ENCODE data around the gene TNFSF4.
A peak's percentile ranks its signal among the peaks of the same experiment; 100 is the strongest.

Gene TNFSF4

DNA sequence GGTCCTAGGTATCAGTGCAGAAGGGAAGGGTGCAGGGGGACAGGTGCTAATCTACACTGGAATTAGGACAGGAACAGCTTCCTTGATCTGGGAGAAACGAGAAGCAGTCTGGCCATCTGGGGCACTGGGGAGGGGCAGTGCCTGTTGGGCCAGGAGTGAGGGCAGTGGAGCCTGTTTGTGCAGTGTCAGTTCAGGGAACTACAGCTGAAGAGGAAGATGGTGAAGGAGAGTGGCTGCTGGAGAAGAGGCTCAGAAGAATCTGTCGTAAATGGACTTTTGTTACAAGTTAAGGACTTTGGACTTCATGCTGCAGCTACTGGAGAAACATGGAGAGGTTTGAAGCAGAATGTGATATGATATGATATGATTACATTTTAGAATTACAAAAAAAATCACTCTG is 3.2 kb upstream of the TNFSF4 start:
- no peak for DNase-seq

GRCh38 chr1:173208868-173209267 is 1.7 kb upstream of the TNFSF4 start:
- DNase-seq = no peak

DNA sequence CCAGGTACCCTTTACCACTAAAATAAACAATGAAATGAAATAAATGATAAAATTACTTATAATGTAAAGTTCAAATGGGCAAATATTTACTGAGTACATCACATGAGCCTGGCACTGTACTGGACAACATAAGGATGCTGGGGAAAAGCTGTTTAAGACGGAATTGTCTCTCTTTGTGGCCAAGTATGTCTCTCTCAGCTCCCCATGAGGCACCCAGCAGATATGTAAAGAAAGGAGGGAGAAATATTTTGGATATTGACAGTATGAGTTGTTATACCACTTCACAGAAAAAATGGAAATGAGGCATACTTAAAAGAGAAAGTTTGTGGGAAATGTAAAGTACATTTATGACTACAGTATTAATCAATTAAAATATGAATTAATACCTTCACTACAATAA is 1.0 kb upstream of the TNFSF4 start:
- no peak for DNase-seq

GRCh38 chr1:173205146-173206051 is 1.7 kb downstream of the TNFSF4 start:
- DNase-seq = peak; percentile 57

DNA sequence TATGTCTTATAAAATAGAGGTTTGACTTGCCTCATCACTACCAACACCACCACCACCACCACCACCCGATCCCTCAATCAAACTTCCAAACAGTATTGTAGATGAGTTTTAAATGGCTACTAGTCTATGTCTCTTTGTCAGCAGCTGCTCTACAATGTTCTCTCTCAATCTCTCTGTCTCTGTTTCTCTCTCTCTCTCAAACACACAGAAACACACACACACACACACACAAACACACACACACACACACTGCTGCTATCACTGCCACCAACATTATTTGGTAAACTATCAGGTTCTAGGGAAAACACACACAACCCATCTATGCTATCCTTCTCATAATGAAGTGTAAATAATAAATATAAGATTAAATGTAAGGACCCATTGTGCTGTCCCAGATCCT is 2.4 kb downstream of the TNFSF4 start:
- DNase-seq = no peak

DNA sequence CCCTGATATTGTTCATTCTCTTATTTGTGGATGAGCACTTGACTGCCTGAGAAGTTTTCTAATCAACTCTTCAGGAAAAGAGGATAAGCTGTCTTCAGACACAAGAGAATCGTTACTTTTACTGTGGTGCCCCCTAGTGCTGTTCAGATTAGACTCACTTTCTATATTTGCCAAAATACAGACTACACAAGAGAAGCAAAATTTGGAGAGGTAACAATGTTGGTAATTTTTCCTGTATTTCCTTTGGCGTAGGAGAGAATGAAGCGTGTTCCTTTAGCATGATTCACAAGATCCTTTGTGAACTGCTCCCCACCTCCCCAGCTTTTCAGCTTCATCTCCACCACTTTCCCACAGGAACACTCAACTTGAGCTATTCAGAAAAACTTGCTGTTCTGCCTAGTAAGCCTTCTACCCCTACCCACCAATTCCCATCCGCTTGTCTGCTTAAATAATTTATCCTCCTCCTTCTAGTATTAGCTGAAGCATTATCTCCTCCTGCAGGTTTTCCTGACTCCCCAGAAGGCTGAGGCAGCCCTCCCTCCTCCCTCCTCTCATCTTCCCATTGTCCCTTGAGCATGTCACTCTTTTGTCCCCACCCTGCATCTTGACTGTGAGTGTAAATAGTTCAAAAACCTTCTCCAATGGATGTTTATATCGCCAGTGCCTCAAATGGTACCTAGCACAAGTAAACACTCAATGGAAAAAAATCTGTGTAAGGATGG is 4.5 kb downstream of the TNFSF4 start:
- peak; percentile 14 for DNase-seq

- DNase-seq = no peak
Measured at GRCh38 chr1:173201969-173202368, 5.2 kb downstream of the TNFSF4 start.

DNA sequence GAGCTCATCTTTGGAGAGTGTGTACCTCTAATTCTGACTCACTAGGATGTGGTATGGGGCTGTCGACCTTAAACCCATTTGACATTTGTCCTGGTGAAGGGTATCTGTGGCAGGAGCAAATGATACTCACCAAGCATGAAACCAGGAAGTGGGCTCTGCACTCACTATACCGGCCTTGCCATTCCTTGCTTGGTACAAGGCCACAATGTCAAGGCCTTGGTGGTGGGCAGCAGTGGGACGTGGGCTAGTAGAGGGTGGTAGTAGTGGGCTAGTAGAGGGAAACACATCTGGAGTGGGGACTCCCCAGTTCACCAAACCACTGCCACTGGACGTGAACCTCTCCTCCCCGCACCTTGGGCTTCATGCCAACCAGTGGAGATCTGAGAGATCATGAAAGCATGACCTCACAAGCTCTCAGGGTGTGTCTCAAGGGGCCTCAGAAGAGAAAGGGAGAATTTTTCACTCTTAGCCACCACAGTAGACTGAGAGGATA is 11.5 kb downstream of the TNFSF4 start:
- no peak for DNase-seq

- no peak for DNase-seq
Measured at GRCh38 chr1:173193639-173194038, 13.5 kb downstream of the TNFSF4 start.

- DNase-seq = no peak
Measured at GRCh38 chr1:173191011-173191705, 16.0 kb downstream of the TNFSF4 start.

DNA sequence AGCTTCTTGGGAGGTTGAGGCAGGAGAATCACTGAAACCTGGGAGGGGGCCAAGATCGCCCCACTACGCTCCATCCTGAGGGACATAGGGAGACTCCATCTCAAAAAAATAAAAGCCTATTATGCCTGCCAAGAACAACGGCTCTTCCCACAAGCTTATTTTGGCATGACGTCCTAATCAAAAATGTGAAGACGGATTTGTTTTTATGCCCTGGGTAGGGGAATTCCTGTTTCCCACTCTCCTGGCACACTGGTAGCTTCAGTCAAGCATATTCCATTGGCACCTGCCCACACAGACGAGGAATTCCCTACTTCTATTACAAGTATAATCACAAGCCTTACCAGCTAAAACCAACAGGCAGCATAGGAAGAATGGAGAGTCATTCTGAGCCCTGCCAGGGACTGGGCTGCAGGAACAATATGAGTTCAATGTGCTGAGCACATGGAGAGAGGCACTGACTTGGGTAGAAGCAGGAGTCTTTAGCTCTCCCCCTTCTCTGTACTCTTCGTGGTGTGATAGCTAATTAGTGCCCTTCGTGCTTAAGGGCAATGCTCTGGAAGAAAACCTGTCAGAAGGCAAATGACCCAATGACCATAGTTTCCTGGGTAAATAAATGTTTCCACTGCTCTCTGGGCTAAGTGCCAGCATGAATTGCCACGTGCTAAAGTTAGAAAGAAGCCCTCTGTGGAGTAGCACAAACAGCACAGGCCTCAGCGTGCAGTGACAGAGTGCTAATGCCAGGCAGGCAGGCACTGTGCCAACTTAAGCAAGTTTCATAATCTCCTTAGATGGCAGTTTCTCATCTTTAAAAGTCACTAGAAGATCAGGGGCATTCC is 16.8 kb downstream of the TNFSF4 start:
- no peak for DNase-seq

DNA sequence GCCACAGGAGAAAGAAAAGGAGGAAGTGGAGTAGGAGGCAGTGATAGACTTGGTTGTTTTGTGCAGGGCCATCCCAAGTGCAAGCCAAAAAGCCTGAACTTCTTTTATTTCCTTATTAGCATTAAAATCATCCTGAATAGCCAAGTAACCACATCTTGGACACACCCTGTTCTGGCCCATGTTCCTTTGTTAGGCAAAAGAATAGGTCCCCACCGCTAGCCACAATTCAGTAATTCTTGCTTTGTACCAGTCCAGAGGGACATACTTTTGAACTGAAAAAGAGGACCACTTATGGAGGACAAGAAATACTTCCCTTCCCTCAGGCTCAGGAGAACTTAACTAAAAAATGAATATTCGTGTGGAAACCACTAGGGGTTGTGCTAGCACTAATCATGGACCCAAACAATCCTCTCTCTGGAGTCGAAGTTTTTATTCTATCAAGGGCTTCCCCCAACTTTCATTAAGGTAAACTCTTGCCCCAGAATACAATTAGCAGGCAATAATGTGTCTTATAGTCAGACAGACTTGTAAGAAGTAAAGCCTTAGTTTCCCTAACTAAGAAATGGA is 19.4 kb downstream of the TNFSF4 start:
- no peak for DNase-seq

DNA sequence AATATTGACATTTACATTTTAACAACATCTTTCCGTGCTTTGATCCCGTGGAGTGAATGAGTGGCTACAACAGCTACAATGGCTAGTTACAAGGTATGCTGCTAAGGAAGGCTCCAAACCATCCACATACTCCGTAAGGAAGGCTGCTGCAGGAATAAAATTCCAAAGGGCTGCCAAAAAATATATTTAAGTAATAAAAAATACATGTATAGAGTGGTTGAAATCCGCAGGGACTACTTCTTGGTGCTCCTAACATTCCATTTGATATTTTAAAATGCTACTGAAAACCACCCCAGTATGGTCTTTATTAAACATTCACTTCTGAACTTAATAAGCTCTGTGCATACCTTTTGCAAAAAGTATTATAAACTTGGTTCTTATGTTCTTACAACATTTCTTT is 25.3 kb downstream of the TNFSF4 start:
- no peak for DNase-seq

DNA sequence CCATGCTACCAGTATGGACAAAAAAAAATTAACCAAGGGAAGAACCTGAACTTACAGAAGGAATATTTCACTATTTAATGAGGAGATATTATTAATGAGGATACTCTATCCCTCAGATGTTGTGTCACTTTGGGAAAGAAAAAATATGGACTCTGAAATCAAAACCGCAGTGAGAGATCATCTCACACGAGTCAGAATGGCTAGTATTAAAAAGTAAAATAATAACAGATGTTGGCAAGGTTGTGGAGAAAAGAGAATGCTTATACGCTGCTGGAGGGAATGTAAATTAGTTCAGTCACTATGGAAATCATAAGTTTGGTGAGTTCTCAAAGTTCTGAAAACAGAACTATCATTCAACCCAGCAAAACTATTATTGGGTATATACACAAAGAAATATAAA is 30.9 kb downstream of the TNFSF4 start:
- no peak for DNase-seq

DNA sequence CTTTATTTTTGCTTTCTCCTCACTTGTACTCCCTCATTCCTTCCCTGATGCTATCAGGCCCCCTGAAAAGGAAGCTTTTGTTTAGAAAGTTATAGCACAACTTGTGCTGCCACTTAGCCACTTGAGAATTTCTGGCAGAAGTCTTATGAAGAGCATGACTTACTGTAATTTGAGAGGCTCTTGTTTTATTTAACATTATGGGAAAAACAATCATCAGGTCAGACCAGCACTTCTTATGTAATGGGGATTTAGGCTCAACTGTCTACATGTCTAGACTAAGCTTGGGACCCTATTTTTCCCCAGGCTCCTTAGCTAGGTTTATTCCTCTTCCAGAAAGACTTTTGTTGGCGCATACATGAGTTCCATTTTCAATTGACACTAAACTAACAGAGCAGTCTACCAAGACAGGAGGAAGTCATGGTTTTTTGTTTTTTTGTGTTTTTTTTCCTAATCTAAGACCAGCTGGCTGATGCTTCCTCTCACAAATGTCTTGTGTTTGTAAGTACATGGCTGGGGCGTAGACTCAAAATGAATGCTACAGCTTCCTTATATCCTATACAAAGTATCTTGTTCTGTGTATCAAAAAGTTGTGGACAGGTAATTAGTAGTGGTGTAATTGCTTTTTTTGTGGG is 31.5 kb downstream of the TNFSF4 start:
- DNase-seq = no peak

DNA sequence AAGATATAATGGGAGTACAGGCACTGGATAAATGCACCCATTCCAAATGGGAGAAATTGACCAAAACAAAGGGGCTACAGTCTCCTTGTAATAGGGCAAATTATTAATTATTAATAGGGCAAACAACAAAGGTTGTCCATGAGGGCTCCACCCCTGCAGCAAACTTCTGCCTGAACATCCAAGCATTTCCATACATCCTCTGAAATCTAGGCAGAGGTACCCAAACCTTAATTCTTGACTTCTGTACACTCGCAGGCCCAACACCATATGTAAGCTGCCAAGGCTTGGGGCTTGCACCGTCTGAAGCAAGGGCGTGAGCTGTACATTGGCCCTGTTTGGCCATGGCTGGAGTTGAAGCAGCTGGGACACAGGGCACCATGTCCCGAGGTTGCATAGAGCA is 33.7 kb downstream of the TNFSF4 start:
- DNase-seq = no peak

DNA sequence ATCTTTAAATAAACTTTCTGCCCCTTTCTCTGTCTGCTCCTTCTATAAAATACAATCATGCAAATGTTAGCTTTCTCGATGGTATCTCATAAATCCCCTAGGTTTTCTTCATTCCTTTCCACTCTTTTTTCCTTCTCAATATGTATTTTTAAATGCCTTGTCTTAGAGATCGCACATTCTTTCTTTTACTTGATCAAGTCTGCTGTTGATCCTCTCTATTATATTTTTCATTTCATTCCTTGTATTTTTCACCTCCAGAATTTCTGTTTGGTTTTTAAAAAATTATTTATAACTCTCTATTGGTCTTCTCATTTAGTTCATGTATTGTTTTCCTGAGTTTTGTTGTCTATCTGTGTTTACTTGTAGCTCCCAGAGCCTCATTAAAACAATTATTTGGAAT is 36.0 kb downstream of the TNFSF4 start:
- DNase-seq = no peak

DNA sequence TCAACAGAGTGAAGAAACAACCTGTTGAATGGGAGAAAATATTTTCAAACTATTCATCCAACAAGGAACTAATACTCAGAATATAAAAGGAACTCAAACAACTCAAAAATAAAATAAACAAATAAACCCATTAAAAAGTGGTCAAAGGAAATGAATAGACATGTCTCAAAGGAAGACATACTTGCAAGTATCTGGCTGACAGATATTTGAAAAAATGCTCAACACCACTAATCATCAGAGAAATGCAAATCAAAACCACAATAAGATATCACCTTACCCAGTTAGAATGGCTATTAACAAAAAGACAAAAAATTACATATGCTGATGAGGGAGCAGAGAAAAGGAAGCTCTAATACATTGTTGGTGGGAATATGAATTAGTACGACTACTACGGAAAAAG is 38.2 kb downstream of the TNFSF4 start:
- DNase-seq = no peak

GRCh38 chr1:173164686-173165085 is 42.4 kb downstream of the TNFSF4 start:
- no peak for DNase-seq

DNA sequence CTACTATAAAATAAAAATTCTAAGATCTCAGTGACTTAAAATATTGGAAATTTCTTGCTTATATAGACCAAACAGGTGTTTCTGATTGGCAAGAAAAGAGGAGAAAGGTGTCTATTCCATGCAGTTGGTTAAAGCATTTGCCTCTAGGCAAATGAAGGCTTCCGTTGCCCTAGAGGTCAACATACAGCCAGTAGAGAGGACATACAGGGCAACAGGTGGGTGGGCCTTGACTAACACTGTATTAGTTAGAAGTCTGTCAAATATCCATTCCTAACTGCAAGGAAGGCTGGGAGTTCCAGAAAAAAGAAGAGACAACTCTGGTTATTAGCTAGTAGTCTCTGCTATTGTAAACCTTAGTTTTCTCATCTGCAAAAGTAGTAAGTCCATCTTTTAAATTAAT is 43.0 kb downstream of the TNFSF4 start:
- DNase-seq = no peak

DNA sequence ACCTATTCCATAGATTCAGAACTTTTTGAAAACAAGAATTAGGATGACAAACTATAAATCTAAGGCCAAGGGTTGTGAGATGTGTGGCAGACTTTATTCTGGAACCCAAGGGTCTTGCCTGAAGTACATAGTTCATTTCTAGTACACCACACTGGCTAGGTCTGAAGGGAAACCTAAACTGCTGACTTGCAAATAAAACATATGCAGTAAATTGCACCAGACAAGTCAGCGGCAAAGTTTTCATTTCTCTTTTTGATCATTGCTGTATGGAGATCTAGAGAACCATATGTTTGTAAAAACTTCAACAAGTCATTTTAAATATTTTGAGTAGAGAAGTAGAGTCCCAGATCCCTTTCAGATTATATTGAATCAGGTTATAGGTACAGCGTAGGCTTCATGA is 43.9 kb downstream of the TNFSF4 start:
- DNase-seq = no peak

DNA sequence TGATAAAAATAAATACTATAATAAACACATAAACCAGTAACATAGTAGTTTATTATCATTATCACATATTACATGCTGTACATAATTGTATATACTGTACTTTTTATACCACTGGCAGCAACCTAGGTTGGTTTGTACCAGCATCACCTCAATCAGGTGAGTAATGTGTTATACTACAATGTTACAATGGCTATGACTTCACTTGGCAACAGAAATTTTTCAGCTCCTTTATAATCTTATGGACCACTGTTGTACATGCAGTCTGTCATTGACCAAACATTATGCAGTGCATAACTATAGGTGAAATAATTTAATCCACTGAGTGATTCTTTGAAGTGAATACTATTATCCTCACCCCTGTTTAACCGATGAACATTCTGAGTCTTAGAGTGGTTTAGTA is 44.5 kb downstream of the TNFSF4 start:
- DNase-seq = no peak
